Activated effector memory CD4-positive, alpha-beta T cell treated with anti-CD3 and anti-CD28 coated beads, Interleukin-2, amount 50 U/mL, for 16 hours (primary cell): ENCODE data around the gene RDX.
"Not testable (repeated sequence)": the region's sequence is repeated elsewhere in the genome, so short reads cannot be mapped to it uniquely, and the experiment has no call there.

ENCODE experiments used
- DNase-seq: peaks from one replicate; pipeline ENCODE4 v3.0.0-alpha.2; 2020

RDX gene

DNA sequence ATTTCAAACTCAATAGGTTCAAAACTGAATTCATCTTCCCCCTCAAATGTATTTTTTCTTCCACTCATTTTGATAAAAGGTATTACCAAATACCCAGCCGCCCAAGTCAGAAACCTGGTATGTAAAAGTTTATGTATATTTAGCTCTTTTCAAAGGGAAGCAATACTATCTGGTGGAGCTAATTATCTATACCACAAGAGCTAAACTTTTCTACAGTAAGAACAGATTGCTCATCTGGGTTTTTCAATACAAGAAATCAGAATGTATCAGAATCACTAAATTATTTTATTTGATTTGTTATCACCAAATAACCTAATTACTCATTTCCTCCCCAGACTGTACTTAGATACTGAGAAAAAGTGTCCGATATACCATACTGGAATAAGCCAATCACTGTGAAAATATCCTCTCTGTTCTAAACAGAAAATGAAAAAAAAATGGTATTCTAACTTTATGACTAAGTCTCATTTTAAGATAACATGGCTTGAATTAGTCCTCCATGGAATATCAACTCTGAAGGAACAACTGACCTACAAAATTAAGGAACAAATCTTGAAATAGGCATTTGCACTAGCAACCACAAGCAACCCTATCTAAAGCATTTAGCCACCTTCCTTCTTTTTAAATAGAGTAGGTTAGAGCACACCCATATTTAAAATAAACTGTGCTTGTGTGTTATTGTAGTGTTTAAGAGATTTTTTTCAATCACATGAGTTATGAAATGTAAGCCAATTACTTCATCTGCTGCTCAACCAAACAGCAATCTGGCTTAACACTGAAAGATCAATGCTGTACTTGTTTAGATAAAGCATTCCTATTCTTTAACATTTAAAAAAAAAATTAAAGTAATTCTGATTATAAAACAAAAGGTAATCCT, 35.0 kb downstream of the RDX start:
- DNase-seq: no peak

DNA sequence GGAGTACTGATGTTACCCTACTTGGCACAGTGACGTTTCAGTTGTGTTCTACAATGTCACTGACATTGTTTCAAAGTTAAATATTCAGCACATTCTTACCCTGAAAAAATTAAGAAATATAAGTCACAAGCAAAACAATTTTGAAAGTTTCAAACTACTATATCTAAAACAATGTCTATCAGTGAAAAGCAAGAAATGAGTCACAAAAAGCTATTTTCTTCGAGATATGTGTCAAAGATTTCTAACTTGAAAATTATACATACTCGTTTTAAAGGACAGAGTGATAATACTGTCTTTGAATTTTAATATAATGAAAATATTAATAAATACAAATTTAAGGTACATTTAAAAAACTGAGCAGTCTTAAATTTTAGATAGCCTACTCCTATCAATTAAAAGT, 42.9 kb downstream of the RDX start:
- no peak for DNase-seq

DNA sequence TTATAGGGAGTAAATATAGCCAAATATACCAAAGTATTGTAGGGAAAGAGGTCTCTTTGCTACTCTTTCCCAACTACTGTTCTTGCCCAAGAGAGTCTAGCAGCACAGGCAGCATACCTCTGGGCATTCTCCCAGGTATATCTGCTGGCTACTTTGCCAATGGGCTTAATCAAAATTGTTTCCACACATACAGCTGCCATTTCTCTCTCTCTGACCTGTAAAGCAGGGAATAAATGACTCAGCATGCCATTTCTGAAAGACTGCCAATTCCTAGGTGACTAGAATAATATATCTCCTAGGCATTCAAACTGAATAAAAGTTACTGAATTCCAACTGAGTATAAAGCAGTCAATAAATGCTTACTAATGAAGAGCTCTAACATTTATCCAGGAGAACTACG, 44.6 kb downstream of the RDX start:
- no peak for DNase-seq

DNA sequence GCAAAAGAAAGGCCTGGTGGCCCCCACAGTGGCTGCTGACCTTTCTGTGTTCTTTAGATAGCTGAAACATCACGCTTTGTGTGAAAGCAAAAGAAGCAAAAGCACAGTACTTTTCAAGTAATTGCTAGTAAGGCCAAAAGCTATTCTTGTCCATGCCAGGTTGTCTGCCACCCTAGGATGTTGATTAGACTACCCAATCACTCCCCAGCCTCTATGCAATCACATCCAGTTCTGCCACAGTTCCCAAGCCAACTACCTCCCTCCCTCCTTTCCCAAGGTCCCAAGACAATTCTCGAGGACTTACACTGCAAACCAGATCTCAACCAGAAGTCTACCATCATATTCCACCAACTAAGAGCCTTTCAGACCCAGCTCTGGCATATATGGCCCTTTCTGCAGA, 46.2 kb downstream of the RDX start:
- no peak for DNase-seq

DNA sequence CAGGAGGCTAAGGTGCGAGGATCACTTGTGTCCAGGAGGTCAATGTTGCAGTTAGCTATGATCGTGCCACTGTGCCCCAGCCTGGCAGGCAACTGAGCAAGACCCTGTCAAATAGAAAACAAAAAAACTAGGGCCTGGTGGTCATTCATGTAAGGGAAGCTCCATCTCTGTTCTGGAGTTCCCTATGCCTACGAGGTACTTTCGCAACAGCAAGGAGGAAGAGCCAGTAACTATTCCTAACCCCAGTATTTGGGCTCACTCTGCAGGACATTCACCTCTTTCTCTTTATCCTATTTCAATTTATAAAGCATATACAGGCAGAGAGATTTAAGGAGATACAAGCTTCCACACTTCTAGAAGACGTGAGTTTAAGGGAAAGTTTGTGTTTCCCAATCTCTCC, 46.6 kb downstream of the RDX start:
- no peak for DNase-seq

DNA sequence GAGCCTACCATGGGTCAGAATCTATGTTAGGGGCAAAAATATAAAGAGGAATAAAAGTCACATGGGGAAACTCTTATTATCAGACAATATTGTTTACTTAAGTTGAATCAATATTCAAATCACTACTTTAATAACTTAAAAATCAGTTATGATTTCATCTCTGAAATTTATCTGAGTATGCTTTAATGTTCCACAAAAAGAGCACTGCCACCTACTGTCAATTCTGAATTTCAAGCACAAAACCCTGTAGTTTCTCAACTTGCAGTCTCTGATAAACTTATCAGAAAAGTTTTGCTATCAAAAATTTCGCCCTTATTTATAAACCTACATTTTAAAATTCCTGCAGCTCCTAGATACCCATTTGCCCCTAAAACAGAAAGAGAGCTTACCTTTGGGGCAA, 47.3 kb downstream of the RDX start:
- no peak for DNase-seq

DNA sequence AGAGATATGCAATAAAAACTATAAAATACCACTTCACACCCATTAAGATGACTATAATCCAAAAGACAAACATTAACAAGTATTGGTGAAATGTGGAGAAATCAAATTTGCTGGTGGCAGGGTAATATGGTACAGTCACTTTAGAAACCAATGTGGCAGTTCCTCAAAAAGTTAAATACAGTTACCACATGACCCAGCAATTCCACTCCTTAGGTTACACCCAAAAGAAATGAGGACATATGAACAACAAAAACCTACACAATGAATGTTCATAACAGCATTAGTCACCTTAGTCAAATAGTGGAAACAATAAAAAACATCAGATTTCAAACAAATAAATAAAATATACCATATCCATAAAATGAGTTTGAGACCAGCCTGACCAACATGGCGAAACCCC, 52.6 kb downstream of the RDX start:
- DNase-seq: no peak

DNA sequence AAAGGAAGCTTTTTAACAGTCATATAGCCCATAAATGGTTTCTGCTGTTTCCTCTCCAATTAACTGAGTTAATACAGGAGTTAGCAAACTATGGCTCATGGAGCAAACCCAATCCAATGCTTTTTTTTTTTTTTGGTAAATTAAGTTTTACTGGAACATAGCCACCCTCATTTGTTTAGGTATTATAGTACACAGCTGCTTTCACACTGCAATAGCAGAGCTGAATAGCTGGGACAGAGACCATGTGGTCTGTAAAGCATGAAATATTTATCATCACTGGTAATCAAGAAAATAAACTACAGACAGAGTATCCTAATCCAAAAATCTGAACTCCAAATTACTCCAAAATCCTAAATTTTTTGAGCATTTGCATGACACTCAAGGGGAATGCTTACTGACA, 53.7 kb downstream of the RDX start:
- no peak for DNase-seq

DNA sequence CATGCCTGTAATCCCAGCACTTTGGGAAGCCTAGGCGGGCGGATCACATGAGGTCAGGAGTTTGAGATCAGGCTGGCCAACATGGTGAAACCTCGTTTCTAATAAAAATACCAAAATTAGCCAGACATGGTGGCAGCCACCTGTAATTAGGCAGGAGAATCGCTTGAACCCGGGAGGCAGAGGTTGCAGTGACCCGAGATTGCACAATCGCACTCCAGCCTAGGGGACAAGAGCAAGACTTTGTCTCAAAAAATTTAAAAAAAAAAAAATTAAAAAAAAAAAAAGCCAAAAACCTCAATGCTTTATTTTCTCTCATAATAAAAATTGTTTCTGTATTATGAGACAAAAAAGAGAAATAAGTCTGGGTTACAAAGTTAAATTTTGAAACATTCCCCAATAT, 54.2 kb downstream of the RDX start:
- DNase-seq: no peak

DNA sequence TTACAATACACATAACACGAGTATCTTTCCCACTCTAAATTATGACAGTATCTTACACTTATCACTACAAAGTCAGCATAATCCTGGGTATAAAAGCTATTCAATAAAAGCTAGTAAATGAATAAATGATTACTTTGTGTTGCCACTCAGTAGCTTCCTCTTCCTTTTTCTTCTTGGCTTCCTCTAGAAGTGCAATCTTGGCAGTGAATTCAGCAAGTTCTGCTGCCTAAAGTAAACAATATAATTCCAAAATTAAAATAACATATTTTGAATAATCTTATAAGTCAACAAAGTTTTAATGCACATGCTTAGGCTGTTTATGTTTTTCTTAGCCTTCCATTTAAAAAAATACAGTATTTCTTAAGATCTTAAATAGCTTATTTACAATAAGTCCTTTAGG, 60.4 kb downstream of the RDX start:
- no peak for DNase-seq

DNA sequence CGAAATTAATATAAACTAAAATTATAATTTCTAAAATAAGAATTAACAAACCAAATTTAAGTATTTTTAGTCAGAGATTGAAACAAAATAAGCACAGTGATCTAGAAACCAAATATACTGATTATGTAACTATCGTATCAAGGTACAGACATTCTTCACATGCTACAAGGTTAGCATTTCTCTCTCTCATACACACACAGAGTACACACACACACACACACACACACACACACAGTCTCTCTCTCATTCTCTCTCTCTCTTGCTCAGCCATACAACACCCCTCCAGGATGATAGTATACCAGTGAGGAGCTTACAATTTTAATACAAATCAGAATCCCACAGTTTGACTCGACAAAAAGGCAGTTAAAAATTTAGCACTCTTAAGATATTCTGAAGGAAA, 66.0 kb downstream of the RDX start:
- no peak for DNase-seq

DNA sequence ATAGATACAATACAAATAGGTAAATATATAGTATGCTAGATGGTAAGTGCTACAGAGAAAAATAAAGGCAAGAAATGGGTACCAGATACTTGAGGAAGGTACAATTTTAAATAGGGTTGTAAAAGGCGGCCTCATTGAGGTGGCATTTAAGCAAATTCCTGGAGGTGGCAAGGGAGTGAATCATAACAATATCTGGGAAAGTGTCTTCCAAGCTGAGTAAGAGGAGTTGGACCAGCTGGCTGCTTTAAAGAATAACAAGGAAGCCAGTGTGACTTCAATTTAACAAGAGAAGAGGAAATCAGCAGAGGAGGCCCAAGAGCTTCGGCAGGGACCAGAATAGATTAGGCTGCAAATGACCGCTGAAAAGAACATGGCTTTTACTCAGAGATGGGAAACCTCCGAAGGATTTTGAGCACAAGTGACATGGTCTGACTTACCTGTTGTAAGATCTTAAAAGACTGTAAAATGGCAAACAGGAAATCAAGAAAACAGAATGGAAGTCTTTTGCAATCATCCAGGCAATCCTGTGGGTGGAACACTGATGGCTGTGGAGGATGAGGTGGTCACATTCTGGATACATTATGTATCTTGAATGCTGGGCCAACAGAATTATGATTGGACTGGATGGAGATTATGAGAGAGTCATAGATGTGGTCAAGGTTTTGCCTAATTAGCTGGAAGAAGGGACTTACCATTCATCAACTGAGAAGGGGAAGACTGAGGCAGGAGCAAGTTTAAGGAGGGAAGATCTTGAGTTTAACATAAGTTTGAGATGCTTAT, 77.2 kb downstream of the RDX start:
- DNase-seq: no peak

DNA sequence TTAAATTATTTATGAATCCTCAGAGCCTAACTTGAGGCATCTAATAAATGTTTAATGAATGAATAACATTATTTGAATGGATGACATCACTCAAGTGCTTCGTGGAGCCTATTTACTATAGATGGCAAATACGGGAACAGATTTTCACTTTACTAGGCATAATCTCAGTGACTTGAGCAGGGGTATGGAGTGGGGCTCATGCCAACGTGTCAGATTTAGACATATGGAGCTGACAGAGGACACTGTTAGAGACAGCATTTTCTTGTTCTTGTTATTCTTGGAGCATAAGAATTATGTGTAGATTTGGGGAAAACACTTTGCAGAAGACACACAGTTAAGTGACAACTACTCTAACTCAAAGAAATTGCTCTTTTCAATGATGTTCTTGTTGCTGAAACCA, 78.5 kb downstream of the RDX start:
- DNase-seq: no peak

DNA sequence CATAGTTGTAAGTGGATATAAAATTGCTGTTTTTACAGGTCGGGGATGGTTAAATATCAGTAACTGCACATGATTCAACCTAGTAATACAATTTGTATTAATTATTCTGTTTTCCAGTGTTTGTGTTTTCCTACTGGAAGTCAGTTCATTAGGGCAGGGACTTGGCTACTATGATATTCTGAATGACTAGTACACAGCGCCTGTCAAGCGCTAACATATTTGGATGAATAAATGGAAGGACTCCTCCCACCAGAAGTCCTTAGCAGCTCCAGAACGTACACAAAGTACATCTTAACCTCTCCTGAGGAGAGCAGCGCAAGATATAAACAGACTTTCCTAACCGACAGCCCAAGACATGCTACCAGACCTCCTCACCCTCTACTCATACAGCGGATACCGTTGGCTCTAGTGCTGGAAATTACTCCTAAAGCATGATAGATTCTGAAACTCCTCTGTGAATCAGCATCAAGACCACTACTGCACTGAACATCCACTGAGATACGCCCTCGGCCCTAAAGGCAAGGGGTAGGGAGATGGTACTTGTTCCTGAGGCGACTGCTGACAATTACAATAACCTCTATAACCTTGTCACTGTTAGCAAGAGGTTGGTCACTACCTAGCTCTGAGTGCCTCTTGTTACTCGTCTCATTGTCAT, 79.1 kb downstream of the RDX start:
- no peak for DNase-seq

DNA sequence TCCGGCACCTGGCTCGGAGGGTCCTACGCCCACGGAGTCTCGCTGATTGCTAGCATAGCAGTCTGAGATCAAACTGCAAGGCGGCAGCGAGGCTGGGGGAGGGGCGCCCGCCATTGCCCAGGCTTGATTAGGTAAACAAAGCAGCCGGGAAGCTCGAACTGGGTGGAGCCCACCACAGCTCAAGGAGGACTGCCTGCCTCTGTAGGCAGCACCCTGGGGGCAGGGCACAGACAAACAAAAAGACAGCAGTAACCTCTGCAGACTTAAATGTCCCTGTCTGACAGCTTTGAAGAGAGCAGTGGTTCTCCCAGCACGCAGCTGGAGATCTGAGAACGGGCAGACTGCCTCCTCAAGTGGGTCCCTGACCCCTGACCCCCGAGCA, 87.1 kb downstream of the RDX start:
- DNase-seq: not testable (repeated sequence)

DNA sequence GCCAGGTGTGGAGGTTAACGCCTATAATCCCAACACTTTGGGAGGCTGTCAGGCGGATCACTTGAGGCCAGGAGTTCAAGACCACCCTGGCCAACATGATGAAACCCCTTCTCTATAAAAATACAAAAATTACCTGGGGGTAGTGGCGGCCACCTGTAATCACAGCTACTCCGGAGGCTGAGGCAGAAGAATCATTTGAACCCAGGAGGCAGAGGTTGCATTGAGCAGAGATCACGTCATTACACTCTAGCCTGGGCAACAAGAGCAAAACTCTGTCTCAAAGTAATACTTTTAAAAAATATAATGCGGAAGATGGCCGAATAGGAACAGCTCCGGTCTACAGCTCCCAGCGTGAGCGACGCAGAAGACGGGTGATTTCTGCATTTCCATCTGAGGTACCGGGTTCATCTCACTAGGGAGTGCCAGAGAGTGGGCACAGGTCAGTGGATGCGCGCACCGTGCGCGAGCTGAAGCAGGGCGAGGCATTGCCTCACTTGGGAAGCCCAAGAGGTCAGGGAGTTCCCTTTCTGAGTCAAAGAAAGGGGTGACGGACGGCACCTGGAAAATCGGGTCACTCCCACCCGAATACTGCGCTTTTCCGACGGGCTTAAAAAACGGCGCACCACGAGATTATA, 87.6 kb downstream of the RDX start:
- DNase-seq: not testable (repeated sequence)

DNA sequence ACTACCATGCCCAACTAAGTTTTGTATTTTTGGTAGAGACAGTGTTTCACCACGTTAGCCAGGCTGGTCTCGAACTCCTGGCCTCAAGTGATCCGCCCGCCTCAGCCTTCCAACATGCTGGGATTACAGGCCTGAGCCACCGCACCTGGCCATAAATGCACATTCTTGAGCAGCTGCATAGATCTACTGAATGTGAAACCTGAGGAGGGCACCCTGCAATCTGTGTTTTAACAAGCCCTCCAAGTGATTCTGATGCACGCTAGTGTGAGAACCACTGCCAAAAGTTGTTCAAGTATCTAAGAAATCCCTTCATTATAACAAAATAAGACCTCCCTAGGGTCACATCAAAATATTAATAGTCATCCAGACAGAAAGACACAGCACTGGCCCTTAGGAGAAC, 89.3 kb downstream of the RDX start:
- no peak for DNase-seq

DNA sequence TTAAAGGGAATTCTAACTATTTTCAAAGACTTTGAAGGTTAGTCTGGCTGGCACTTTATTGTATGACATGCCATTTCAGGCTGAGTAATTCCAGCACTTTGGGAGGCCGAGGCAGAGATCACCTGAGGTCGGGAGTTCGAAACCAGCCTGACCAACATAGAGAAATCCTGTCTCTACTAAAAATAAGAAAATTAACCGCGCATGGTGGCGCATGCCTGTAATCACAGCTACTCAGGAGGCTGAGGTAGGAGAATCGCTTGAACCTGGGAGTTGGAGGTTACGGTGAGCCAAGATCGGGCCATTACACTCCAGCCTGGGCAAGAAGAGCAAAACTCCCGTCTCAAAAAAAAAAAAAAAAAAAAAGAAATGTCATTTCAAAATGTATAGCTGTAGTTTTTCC, 95.6 kb downstream of the RDX start:
- no peak for DNase-seq

DNA sequence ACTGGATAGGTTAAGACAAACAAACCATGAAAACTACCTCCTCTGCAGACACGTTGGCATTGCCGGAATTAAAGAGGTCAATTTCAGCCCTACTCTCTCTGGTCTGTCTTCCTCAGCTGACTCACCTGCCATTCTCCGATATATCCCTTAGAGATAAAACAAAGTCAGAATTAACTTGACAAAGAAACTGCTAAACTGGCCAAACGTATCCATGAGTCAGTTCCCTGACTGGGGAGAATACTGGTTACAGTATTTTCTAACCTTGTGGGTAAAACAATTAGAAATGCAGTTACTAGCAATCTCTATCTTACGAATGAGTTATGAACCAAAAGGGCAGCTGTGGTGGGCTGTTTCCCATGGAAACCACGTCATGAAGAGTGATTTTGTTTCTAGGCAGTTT, 96.2 kb downstream of the RDX start:
- DNase-seq: no peak

DNA sequence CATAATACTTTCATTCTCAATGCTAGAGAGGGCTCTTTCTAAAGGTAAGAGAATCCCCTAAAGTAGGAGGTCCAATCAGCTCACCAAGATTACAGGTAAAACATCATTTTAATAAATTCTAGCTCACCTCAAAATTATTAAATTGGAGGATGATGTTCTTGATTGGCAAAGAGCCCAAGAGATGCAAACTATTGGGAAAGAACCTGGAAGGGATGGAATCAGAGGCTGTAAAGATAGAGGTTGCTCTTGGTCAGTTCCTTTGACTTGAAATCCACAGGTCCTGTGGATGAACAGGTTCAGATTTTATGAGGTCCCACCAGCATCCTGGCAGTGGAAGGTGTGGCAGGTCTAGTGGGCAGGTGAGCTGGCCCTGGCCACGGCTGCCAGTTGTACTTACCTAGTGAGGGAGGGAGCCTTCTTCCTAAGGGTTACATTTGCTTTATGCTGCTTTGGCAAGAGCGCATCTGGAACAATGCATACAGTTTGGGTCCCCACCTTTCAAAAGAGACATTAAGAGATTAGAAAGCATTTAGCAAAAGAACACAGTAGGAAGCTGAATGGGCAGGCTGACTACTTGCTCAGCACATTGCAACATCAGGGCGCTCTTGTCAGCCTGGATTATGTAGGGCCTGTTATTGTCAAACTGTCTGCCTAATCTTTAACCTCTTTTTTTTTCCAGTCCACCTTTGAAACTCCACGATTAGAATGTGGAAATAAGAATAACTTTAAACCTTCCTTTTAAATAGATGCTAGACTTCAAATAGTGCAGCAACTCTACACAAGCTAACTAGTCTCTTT, 97.0 kb downstream of the RDX start:
- DNase-seq: no peak

DNA sequence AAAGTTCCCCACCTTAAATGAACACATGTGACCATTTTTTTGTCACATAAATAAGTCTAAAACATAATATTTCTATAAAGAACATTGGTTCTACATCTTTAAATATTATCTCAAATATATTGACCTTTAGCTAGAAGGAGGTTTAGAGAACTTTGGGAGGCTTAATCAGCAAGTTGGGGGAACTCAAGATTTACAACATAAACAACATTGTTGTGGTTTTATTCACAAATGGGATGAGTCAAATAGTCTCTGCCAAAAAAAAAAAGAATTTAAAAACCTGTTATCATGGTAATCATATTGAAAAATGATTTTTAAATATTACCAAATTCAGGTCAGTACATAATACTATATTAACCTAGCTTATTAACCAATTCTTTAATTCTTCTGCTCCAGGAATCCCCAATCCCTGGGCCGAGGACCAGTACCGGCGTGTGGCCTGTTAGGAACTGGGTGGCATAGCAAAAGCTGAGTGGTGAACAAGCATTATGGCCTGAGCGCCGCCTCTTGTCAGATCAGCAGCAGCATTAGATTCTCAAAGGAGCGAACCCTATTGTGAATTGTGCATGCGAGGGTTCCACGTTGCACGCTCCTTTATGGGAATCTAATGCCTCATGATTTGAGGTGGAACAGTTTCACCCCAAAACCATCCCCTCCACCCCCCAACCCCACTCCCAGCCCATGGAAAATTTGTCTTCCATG, 98.2 kb downstream of the RDX start:
- no peak for DNase-seq

DNA sequence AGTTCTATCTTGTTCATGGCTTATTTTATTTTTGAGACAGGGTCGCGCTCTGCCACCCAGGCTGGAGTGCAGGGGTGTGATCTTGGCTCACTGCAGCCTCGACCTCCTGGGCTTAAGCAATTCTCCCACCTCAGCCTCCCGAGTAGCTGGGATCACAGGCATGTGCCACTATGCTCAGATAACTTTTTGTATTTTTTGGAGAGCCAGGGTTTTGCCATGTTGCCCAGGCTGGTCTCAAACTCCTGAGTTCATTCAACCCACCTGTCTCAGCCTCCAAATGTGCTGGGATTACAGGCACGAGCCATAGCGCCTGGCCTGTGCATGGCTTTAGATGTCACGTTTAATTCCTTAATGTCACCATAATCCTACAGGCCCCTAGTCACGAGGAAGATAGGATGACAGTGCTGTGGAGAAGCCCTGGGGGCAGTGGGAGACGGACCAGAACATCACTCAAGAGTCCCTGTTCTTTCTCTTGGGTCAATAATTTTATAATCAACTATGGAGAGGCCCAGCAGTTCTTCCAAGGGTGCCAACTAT, 99.5 kb downstream of the RDX start:
- no peak for DNase-seq
